Left kidney (tissue), 2 donors: ENCODE data around the gene CYP24A1. TPM values are rescaled to one million over a fixed set of nuclear protein-coding genes. Genes with fewer than 3 reads are reported as not detected.

Experiments used
- DNase-seq: peaks from one replicate; pipeline ENCODE4 v3.0.0-alpha.2; 2013
- polyA plus RNA-seq: library from polyadenylated mRNA; unstranded; fragments of 120-200 nt; gene quantifications from one replicate; pipeline ENCODE4 v1.2.1, GENCODE V29; 2013; ENCODE audit not compliant: insufficient read length

The CYP24A1 gene
- polyA plus RNA-seq, 1 donor = 2.9 TPM

DNA sequence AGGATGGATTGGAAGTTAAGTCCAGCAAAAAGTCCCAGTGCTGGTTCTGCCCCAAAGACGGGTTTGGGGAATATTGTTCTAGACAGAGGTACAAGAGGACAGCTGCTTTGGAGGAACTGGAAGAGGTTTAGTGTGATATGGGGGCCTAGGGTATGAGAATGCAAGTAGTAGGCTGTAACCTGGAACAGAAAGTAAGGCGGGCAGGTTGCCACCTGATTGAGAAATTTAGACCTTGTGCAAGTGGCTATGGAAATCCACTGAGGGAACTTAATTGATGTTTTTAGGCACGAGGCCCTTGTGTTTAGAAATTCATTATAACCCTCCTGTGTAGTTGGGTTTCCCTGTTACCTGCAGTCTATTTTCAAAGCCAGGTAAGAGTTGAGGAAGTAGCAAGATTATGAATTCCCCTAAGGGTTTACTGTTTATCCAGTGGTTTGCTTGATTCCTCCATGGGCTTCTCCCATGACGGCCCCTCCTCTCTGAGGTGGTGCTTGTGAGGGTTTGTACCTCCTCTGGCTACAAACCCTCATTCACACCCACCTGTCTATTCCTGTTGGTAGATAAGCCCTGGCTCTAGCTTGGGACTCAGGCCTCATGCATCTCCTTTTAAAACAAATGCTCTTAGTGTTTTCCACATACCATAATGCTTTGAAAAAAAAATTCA is 61.4 kb downstream of the CYP24A1 start:
- DNase-seq = no peak

DNA sequence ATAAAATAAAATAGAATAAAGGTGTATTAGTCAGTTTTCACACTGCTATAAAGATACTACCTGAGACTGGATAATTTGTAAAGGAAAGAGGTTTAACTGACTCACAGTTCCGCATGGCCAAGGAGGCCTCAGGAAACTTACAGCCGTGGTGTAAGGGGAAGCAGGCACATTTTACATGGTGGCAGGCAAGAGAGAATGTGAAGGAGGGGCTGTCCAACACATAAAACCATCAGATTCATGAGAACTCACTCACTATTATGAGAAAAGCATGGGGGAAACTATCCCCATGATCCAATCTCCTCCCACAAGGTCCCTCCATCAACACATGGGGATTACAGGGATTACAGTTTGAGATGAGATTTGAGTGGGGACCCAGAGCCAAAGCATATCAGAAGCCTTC is 62.3 kb downstream of the CYP24A1 start:
- DNase-seq = no peak

DNA sequence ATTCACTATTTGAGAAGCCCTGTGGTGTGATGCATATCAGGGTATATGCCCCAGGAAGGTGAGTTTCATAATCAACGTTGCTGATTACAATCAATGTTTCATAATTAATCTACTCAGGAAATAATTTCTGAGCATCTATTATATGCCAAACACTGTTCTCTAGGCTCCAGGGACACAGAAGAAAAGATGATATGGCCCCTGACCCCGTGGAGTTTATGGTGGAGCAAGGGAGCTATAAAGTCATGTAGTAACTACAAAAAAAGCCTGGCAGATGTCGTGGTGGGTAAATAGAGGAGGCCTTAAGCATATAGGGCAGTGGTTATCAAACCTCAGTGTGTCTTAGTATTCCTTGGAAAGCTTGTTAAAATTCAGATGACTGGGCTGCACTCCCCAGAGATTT is 63.3 kb downstream of the CYP24A1 start:
- no peak for DNase-seq

DNA sequence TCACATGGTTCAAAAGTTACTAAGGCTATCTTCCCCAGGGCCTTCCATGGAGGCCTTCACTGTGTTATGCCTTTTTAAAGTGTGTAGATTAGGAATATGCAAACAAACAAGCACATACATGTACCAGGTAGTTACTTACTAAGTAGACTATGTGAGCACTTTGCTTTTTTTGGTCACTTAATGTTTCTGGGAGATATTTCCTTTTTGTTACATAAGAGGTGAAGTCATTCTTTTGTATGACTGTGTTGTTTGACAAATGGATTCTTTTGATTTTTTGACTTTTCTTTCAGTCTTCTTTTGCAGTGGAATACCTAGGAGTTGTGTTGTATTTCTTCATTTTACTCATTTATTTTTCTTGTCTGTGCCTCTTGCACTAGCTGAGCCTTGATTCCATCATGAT is 63.7 kb downstream of the CYP24A1 start:
- DNase-seq = no peak

DNA sequence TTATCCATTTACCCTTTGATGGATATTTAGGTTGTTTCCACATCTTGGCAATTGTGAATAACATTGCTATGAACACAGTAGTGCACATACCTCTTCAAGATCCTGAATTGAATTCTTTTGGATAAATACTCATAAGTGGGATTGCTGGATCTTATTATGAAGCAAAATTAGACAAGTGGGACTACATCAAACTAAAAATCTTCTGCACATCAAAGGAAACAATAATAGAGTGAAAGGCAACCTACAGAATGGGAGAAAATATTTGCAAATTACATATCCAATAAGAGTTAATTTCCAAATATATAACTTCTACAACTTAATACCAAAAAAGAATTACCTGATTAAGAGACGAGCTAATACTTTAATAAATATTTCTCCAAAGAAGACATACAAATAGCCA is 65.0 kb downstream of the CYP24A1 start:
- DNase-seq = no peak

DNA sequence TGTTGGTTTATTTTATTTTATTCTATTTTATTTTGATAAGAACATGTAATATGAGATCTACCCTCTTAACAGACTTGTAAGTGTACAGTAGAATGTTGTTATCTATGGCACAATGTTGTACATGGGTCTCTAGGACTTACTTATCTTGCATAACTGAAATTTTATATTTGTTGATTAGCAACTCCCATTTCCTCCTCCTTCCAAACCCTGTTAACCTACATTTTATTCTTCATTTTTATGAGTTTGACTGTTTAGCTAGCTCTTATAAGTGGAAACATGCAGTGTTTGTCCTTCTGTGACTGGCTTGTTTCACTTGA is 65.5 kb downstream of the CYP24A1 start:
- no peak for DNase-seq

DNA sequence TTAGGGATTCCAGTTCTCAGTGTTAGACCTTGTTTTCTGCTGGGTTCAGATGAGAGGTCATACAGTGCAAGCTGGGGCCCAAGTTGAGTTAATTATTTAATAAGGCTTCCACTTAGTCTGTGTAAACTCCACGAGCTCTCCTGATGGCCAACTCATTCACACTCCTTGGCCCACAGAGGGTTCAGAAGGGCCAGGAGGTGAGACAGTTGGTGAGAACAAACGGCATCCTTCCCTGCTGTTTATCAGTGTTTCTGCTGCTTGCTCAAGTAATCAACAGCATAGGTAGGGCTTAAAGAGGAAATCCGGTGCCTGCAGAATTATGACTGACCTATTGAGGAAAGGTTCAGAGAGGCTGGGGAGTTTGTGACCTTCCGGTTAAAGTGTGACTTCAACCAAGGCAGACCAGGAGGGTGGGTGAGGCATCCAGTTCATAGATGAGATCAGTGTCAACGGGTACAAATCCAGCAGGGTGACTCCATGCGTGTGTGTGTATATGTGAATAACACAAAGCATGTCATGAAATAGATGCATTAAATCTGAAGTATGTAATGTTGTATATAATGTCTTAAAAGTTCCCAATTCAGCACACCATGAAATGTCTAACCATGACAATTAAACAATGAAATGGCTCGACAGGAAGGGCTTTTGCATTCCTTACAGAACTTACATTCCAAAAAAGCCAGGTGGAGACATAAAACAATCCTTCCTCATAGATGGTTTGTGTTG is 66.0 kb downstream of the CYP24A1 start:
- no peak for DNase-seq

DNA sequence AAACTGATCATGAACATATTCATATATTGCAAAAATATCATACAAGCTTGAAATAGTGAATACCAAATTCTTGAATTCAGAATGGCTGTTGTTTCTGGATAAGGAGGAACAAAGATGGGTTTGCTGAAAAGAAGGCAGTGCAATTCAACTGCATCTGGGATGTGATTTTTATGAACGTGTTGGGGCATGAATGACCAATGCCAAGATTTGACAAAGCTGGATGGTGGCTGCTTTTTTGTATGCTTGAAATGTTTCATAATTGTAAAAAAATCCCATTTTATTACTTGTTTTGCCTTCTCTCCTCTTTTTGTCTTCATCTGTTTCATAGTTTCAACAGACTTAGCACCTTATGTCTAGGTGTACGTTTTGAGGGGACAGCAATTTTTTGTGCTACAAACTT is 66.6 kb downstream of the CYP24A1 start:
- no peak for DNase-seq

DNA sequence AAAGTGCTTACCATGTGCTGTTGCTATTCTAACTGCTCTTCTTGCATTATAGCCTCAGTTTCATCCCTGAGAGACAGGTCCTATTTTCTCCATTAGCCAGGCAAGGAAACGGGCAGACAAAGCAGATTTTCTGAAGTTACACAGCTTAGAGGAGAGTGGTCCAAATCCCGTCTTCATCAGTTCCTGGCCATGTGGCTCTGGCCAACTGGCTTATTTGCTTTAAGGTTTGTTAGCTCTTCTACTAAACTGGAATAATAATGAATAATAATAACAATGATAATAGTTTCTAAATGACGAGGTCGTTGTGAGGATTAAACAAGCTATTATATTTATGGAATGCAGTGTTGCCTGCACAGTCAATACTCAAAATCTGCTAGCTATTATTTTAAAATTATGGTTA is 67.6 kb downstream of the CYP24A1 start:
- no peak for DNase-seq

DNA sequence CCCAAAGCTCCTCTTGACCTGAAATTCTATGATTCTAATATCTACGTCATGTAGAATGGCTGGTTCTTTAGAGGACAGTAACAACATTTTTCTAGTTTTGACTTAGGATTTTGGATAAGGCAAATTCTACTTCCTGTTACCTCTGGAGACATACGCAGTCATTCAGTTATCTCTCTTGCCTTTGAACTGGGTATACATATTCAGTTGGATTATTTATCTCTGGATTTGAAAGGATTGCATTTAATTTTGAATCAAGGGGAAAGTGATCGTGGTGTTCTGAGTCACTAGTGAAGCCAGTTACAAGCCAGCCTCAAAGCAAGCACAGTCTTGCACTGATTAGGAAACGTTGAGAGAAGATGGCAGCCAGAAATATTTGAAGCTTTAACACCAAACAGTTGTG is 68.1 kb downstream of the CYP24A1 start:
- DNase-seq = no peak

DNA sequence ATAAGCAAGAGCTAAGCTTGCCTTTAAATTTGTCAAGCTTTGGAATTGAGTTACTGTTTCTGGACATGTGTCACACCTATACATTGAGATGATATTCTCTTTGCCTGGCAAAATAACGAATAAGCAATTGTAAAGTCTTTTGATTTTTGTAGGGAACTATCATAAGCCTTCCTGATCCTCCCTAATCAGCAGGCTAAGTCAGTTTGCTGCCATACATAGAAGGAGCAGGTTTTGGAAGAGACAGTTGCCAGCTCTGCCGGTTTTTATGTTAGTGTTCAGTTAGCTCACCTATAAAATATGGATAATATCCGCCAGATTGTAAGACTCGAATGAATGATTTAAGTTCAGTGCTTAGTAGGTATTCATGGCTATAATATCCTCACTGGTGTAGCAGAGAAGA is 69.0 kb downstream of the CYP24A1 start:
- no peak for DNase-seq

DNA sequence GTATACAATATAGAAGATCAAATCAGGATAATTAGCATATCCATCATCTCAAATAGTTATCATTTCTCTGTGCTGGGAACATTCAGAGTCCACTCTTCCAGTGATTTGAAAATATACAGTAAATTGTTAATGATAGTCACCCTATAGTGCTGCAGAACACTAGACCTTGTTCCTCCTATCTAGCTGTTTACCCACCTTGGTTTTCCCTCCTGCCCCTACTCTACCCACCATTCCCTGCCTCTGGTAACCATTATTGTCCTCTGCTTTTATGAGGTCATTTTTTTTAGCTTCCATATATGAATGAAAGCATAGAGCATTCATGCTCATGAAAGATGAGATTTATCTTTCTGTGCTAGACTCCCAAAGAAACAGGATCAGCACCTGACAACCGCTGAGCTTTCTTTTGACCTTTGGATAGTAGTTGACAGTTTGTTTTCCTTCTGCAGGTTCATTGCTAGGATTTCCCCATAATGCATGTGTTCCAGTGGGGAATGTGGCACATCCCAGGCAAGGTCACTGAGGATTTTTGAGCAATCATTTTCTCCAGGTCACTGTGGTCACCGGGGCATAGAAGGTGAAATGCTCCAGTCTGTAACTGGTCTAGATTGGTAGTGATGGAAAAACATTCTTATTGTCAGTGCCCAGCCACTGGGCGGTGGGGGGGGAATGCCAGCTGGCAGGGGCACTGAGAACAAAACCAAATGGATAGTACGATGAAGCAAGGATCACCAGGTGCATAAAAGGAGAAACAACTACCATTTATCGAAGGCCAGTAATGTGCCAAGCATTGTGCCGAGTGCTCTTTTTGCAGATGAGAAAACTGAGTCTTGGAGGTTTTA is 69.8 kb downstream of the CYP24A1 start:
- no peak for DNase-seq

Other genes with a start within 250 kb of the CYP24A1 start
- 4.2 TPM for gene BCAS1, start 103.4 kb downstream of the CYP24A1 start, polyA plus RNA-seq
- 67.1 TPM for gene PFDN4, start 34.1 kb upstream of the CYP24A1 start, polyA plus RNA-seq